Measurements from ENCODE around the gene CNTNAP5.

DNA sequence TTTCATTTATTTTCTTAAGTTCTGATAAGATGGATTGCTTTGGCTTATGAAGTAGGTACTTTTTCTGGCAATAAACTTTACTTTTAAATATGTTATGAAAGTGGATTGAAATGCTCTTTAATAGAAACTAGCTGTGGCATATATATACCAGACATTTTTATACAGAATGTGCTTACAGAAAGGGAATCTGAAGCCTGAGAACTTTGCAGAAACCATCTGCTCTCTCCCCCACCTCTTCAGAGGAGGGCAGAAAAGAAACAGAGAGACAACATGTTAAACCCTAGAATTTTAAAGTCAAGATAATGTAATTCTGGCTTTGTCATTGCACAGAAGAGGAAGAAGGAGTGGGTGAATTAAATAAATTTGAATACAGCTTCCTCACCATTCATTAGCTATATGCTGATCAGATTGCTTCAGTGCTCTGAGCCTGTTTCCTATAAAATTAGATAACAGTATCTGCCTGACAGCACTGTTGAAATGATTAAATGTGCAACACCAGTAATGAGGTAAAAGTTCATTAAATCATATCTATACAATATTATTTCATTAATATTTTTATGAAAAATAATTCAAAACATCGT, 247.3 kb downstream of the CNTNAP5 start:
- TF ChIP-seq, protein P1, sequence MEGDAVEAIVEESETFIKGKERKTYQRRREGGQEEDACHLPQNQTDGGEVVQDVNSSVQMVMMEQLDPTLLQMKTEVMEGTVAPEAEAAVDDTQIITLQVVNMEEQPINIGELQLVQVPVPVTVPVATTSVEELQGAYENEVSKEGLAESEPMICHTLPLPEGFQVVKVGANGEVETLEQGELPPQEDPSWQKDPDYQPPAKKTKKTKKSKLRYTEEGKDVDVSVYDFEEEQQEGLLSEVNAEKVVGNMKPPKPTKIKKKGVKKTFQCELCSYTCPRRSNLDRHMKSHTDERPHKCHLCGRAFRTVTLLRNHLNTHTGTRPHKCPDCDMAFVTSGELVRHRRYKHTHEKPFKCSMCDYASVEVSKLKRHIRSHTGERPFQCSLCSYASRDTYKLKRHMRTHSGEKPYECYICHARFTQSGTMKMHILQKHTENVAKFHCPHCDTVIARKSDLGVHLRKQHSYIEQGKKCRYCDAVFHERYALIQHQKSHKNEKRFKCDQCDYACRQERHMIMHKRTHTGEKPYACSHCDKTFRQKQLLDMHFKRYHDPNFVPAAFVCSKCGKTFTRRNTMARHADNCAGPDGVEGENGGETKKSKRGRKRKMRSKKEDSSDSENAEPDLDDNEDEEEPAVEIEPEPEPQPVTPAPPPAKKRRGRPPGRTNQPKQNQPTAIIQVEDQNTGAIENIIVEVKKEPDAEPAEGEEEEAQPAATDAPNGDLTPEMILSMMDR (IDR thresholded peaks at IDR 0.05; ENCODE audit: low read depth, low read length, missing input control) = no peak
- TF ChIP-seq YY1 (IDR thresholded peaks at IDR 0.05) = no peak
- TF ChIP-seq NR2F2 (IDR thresholded peaks at IDR 0.05) = no peak
